ENCODE measurements around the gene MRPL37. TPM values are rescaled to one million over a fixed set of nuclear protein-coding genes. Genes with fewer than 3 reads are reported as not detected.

The MRPL37 gene
- total and polyA plus RNA-seq, 9 donors: 36.2 to 86.6 (median 47.9) TPM

DNA sequence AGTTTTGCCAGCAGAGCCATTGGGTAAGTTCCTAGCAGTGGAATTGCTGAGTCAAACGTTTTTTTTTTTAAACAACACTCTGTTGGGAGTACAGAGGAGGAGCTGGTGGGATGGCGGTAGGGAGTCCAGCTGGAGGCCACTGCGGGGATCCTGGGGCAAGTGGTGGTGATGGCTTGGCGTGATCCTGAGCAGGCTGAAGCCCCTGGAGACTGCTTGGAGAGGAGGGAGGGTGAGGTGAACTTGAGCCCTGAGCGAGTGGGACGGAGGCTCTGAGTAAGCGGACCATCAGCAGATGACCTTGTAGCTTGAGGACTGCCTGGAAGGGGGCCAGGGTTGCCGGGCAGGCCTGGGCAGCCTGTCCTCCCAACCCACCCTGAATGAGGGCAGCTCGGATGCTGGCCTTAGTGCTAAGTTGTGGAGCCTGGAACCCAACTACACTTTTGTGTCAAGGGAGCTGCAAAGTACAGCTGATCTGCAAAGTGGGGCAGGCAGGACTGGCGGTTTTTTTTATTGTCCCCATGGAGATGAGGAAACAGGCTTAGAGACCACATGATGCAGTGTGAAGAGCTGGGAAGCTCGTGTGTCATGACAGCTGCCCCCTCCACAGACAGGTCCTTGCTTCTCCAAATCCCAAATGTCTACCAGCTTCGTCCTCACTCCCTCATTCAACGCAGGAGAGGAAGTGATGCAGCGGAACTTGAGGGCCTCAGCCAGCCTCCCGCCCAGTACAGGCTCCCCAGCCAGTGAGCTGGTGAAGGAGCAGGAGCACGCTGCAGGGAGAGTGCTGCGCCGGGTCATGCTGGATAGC is 20.2 kb downstream of the MRPL37 start:
- Histone ChIP-seq H3K27ac (peak overlapping the region; percentile 29 to 59), H3K4me3 (no peak overlapping the region), H3K9me3 (no peaks in the 10 kb centered on the region), H3K27me3 (no peaks in the 10 kb centered on the region), H3K36me3 (no peaks in the 10 kb centered on the region), H3K4me1 (ENCODE audit: insufficient read depth) (peaks cover 14% of the 10 kb centered on the region)
- no peak for TF ChIP-seq POLR2A (IDR thresholded peaks at IDR 0.05)
- TF ChIP-seq EP300 (IDR thresholded peaks at IDR 0.05): no peak
- TF ChIP-seq, protein P1, sequence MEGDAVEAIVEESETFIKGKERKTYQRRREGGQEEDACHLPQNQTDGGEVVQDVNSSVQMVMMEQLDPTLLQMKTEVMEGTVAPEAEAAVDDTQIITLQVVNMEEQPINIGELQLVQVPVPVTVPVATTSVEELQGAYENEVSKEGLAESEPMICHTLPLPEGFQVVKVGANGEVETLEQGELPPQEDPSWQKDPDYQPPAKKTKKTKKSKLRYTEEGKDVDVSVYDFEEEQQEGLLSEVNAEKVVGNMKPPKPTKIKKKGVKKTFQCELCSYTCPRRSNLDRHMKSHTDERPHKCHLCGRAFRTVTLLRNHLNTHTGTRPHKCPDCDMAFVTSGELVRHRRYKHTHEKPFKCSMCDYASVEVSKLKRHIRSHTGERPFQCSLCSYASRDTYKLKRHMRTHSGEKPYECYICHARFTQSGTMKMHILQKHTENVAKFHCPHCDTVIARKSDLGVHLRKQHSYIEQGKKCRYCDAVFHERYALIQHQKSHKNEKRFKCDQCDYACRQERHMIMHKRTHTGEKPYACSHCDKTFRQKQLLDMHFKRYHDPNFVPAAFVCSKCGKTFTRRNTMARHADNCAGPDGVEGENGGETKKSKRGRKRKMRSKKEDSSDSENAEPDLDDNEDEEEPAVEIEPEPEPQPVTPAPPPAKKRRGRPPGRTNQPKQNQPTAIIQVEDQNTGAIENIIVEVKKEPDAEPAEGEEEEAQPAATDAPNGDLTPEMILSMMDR (IDR thresholded peaks at IDR 0.05): no peak
- WGBS, 3 donors: 9 to 17% (median 15%) methylated on average over 18 of the region's 18 CpGs
- intact Hi-C loops (cut with DNase I): no loop called here
- DNase-seq: peak; percentile 76 to 84 (median 78)

DNA sequence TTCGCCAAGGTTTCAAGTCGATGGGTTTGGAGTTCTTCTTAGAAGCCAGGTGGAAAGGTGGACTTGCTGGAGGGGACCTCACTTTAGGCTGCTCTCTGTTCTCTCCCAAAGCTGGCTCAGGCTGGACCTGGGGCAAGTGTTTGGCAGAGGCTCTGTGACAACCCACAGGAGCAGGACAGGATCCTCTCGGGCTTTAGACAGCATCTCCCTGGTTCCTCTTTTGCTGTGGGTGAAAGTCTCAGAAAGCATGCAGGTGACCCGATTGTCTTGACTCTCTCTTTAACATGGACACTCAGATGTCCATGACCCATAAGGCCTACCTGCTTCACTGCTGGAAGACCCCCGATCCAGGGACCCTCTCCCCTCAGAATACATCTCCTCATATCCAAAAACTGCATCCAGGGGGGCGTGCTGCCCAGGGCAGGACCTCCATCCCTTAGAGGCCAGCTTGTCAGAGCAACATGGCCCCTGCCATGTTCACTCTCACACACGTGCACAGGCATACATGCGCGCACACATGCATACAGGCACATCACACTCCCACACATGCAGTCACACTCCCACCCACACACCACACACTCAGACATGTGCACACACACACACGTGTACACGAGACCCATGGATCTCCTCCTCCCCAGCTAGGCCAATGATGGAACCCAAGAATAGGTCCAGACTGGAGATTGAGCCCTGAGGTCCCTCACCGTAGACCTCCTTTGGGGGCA is 21.3 kb downstream of the MRPL37 start:
- no peak overlapping the region for H3K27ac ChIP-seq
- intact Hi-C loops (cut with DNase I): no loop called here

GRCh38 chr1:54221867-54222484 is 22.0 kb downstream of the MRPL37 start:
- H3K27ac ChIP-seq: no peak overlapping the region
- H3K4me3 ChIP-seq: no peak overlapping the region
- no peaks in the 10 kb centered on the region for H3K36me3 ChIP-seq
- H3K9me3 ChIP-seq: no peaks in the 10 kb centered on the region
- 90 to 91% (median 91%) methylated on average over 7 of the region's 7 CpGs for WGBS, 3 donors
- intact Hi-C loops (cut with DNase I): no loop called here
- TF ChIP-seq, protein P1 (IDR thresholded peaks at IDR 0.05): no peak
- TF ChIP-seq POLR2A (IDR thresholded peaks at IDR 0.05): no peak
- H3K4me1 ChIP-seq (ENCODE audit: insufficient read depth): peaks cover 14% of the 10 kb centered on the region
- no peaks in the 10 kb centered on the region for H3K27me3 ChIP-seq
- peak in 1 of 5 donors; percentile 23 for DNase-seq

More for the DNA sequence above, 21.3 kb downstream of the MRPL37 start:
- H3K4me3 ChIP-seq: no peak overlapping the region
- peak in 1 of 5 donors; percentile 23 for DNase-seq
- TF ChIP-seq EP300 (IDR thresholded peaks at IDR 0.05): no peak
- TF ChIP-seq POLR2A (IDR thresholded peaks at IDR 0.05): no peak
- TF ChIP-seq, protein P1 (IDR thresholded peaks at IDR 0.05): no peak
- no peaks in the 10 kb centered on the region for H3K36me3 ChIP-seq
- 76 to 90% (median 80%) methylated on average over 12 of the region's 12 CpGs for WGBS, 3 donors
- peaks cover 14% of the 10 kb centered on the region for H3K4me1 ChIP-seq (ENCODE audit: insufficient read depth)
- no peaks in the 10 kb centered on the region for H3K27me3 ChIP-seq
- no peaks in the 10 kb centered on the region for H3K9me3 ChIP-seq

- Histone ChIP-seq H3K27ac (peak overlapping the region in 1 of 2 donors; percentile 36), H3K27me3 (no peaks in the 10 kb centered on the region), H3K4me1 (ENCODE audit: insufficient read depth) (peaks cover 14% of the 10 kb centered on the region), H3K36me3 (no peaks in the 10 kb centered on the region), H3K4me3 (no peak overlapping the region), H3K9me3 (no peaks in the 10 kb centered on the region)
- DNase-seq: no peak
- TF ChIP-seq, protein P1 (IDR thresholded peaks at IDR 0.05): no peak
- TF ChIP-seq POLR2A (IDR thresholded peaks at IDR 0.05) (no peak), EP300 (IDR thresholded peaks at IDR 0.05) (no peak)
- intact Hi-C loops (cut with DNase I): no loop called here
- whole genome bisulfite sequencing, 3 donors: 73 to 83% (median 80%) methylated on average over 6 of the region's 6 CpGs
Observed at GRCh38 chr1:54222711-54223110, 22.7 kb downstream of the MRPL37 start.

Measured in ovary (tissue), 9 donors.